ENCODE measurements around the gene PDSS2. TPM values are rescaled to one million over a fixed set of nuclear protein-coding genes. Genes with fewer than 3 reads are reported as not detected.
"Not testable (repeated sequence)": the region's sequence is repeated elsewhere in the genome, so short reads cannot be mapped to it uniquely, and the experiment has no call there.

The PDSS2 gene
- total RNA-seq, 1 donor from 2014 or later, result 16.2 TPM

DNA sequence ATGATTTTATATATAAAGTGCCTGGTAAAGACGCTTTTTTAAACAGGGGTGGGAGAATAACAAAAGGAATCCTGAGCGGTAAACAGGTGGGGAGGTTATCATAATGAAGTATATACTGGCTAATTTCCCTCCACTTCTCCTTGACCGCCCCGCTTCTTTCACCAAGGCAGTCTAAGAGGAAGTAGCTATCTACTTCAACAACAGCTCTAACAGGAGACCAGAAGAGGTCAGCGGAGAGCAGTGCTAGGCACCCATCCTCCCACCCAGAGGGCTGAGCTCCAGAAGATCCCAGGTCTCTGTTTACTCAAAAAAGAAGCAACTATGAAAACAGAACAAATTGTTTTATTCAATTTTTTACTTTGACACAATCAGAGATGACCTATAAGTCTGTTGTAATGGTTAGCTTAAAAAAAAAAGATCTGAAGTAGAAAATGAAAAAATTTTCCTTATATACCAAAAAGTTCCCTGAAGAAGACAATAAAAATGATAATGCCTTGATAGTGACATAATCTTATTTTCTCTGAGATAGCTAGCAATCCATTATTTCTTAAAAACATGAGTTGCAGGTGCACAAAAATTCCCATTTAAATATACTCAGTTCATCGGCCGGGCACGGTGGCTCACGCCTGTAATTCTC lies 141.1 kb downstream of the PDSS2 start:
- DNase-seq (peak; percentile 64), ATAC-seq (peak; percentile 98)
- Histone ChIP-seq H3K27me3 (no peaks in the 10 kb centered on the region), H3K4me1 (no peaks in the 10 kb centered on the region), H3K36me3 (no peaks in the 10 kb centered on the region), H3K9me3 (no peaks in the 10 kb centered on the region), H3K4me3 (no peak overlapping the region), H3K27ac (no peak overlapping the region)
- intact Hi-C loops (cut with DNase I), result no loop called here
- TF ChIP-seq, protein P1, sequence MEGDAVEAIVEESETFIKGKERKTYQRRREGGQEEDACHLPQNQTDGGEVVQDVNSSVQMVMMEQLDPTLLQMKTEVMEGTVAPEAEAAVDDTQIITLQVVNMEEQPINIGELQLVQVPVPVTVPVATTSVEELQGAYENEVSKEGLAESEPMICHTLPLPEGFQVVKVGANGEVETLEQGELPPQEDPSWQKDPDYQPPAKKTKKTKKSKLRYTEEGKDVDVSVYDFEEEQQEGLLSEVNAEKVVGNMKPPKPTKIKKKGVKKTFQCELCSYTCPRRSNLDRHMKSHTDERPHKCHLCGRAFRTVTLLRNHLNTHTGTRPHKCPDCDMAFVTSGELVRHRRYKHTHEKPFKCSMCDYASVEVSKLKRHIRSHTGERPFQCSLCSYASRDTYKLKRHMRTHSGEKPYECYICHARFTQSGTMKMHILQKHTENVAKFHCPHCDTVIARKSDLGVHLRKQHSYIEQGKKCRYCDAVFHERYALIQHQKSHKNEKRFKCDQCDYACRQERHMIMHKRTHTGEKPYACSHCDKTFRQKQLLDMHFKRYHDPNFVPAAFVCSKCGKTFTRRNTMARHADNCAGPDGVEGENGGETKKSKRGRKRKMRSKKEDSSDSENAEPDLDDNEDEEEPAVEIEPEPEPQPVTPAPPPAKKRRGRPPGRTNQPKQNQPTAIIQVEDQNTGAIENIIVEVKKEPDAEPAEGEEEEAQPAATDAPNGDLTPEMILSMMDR (IDR thresholded peaks at IDR 0.05), result peak; percentile 65

- intact Hi-C loops (cut with DNase I), result no loop called here
- H3K4me3 ChIP-seq, result no peak overlapping the region
- no peaks in the 10 kb centered on the region for H3K4me1 ChIP-seq
- H3K27me3 ChIP-seq, result no peaks in the 10 kb centered on the region
- DNase-seq, result no peak
- no peak for ATAC-seq
- TF ChIP-seq, protein P1 (IDR thresholded peaks at IDR 0.05), result no peak
- H3K9me3 ChIP-seq, result no peaks in the 10 kb centered on the region
- no peaks in the 10 kb centered on the region for H3K36me3 ChIP-seq
- no peak overlapping the region for H3K27ac ChIP-seq
These were observed 144.2 kb downstream of the PDSS2 start for GRCh38 chr6:107315114-107315513.

GRCh38 chr6:107314531-107314939 lies 144.8 kb downstream of the PDSS2 start:
- intact Hi-C loops (cut with DNase I), result no loop called here
- H3K36me3 ChIP-seq, result no peaks in the 10 kb centered on the region
- no peaks in the 10 kb centered on the region for H3K4me1 ChIP-seq
- no peaks in the 10 kb centered on the region for H3K27me3 ChIP-seq
- H3K4me3 ChIP-seq, result no peak overlapping the region
- ATAC-seq (no peak), DNase-seq (no peak)
- H3K9me3 ChIP-seq, result no peaks in the 10 kb centered on the region
- H3K27ac ChIP-seq, result no peak overlapping the region
- TF ChIP-seq, protein P1 (IDR thresholded peaks at IDR 0.05), result no peak

- Histone ChIP-seq H3K27me3 (no peaks in the 10 kb centered on the region), H3K36me3 (no peaks in the 10 kb centered on the region), H3K4me3 (no peak overlapping the region), H3K27ac (no peak overlapping the region), H3K9me3 (no peaks in the 10 kb centered on the region), H3K4me1 (no peaks in the 10 kb centered on the region)
- TF ChIP-seq, protein P1 (IDR thresholded peaks at IDR 0.05), result no peak
- DNase-seq (no peak), ATAC-seq (no peak)
- intact Hi-C loops (cut with DNase I), result no loop called here
These were observed 145.6 kb downstream of the PDSS2 start for GRCh38 chr6:107313776-107314175.

- no peak for DNase-seq
- TF ChIP-seq, protein P1 (IDR thresholded peaks at IDR 0.05), result no peak
- H3K4me3 ChIP-seq, result no peak overlapping the region
- H3K4me1 ChIP-seq, result no peaks in the 10 kb centered on the region
- ATAC-seq, result no peak
- H3K36me3 ChIP-seq, result no peaks in the 10 kb centered on the region
- H3K27ac ChIP-seq, result no peak overlapping the region
- no peaks in the 10 kb centered on the region for H3K9me3 ChIP-seq
- H3K27me3 ChIP-seq, result no peaks in the 10 kb centered on the region
- intact Hi-C loops (cut with DNase I), result no loop called here
These were observed 149.0 kb downstream of the PDSS2 start for GRCh38 chr6:107310362-107310761.

GRCh38 chr6:107308677-107309076 lies 150.7 kb downstream of the PDSS2 start:
- TF ChIP-seq, protein P1 (IDR thresholded peaks at IDR 0.05), result no peak
- Histone ChIP-seq H3K27ac (no peak overlapping the region), H3K36me3 (no peaks in the 10 kb centered on the region), H3K27me3 (no peaks in the 10 kb centered on the region), H3K4me3 (no peak overlapping the region), H3K4me1 (no peaks in the 10 kb centered on the region), H3K9me3 (no peaks in the 10 kb centered on the region)
- intact Hi-C loops (cut with DNase I), result no loop called here
- no peak for ATAC-seq
- DNase-seq, result no peak

DNA sequence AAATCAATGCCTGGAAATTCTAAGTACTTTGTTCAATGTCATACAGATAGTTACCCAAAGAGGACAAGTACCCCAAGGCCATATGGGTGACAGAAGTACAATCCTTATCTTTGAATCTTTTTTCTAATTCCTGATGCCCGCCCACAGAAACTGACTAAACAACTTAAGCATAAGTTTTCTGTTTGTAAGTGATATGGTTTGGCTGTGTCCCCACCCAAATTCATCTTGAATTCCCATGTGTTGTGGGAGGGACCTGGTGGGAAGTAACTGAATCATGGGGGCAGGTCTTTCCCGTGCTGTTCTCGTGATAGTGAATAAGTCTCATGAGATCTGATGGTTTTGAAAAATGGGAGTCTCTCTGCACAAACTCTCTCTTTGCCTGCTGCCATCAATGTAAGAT lies 153.4 kb downstream of the PDSS2 start:
- H3K4me3 ChIP-seq; H3K27me3 ChIP-seq; H3K36me3 ChIP-seq; ATAC-seq; H3K4me1 ChIP-seq; H3K27ac ChIP-seq; H3K9me3 ChIP-seq; intact Hi-C loops (cut with DNase I); DNase-seq: not testable (repeated sequence)
